ENCODE data around the gene PNMA8C.

PNMA8C gene

GRCh38 chr19:46474211-46474610 is 45.5 kb upstream of the PNMA8C start (continued):
- TF ChIP-seq ZNF560 (tag by site-specific recombination; IDR thresholded peaks at IDR 0.05; ENCODE audit: borderline replicate concordance) (no peak), KLF1 (tag by site-specific recombination; IDR thresholded peaks at IDR 0.05) (no peak), ZNF645 (tag by site-specific recombination; IDR thresholded peaks at IDR 0.05) (no peak), GLIS1 (tag by site-specific recombination; IDR thresholded peaks at IDR 0.05) (no peak)

DNA sequence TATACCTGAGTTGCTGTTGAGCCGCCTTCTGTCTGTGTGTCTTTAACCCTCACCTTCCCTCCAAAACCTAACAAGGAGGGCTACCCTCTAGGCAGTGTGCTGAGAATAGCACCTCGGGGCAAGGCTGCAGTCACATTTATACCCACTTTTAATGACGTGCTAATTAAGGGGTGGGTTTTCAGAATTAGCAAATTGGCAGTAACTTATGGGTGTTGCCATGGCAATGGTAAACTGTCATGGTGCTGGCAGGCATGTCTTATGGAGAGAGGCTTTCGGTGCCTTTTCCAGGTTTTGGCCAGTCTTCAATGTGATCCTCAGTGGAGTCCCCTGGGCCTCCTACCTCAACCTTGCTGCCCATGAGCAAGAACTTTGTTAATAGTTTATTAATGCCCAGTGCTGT is 43.9 kb upstream of the PNMA8C start:
- CTCF ChIA-PET, result interaction anchor here (0.8 to 1.3 kb wide), 2 partner anchors 12 to 70 kb away, joined by 3 to 4 read pairs; no protein-coding TSS in a partner anchor
- POLR2A ChIA-PET, result interaction anchor here (0.6 to 2.0 kb wide), 2 partner anchors 59 to 147 kb away, joined by 3 to 5 read pairs; partner anchors contain the start of gene CCDC8
- no peak for TF ChIP-seq ZNF202 (tag by site-specific recombination; IDR thresholded peaks at IDR 0.05; ENCODE audit: borderline replicate concordance)
- 0 out of 2 replicates have a peak, but pooled peaks have one; percentile 24 for TF ChIP-seq SP7 (tag by site-specific recombination; IDR thresholded peaks at IDR 0.05)
- Histone ChIP-seq H3K36me3 (ENCODE audit: control insufficient read depth in 2 of 2, insufficient read depth in 1 of 2, low read length in 2 of 2) (peaks cover 0 to 17% of the 10 kb centered on the region in 2 experiments; a peak in 1 of 3 replicates), H3K27ac (ENCODE audit: extremely low read depth, low read depth, low read length) (no peak overlapping the region), H3K9me3 (ENCODE audit: control insufficient read depth, insufficient read depth, low read depth, low read length) (no peaks in the 10 kb centered on the region), H3K4me1 (ENCODE audit: control insufficient read depth, insufficient read depth, low read length) (no peaks in the 10 kb centered on the region; the same call in 1 of the 2 replicates), H3K4me3 (ENCODE audit: low read depth, low read length) (no peak overlapping the region)

- Histone ChIP-seq H3K4me3 (ENCODE audit: low read depth, low read length) (no peak overlapping the region; the same call in 1 of the 2 replicates), H3K9me3 (ENCODE audit: control insufficient read depth, insufficient read depth, low read depth, low read length) (no peaks in the 10 kb centered on the region), H3K27ac (ENCODE audit: extremely low read depth, low read depth, low read length) (no peak overlapping the region), H3K4me1 (ENCODE audit: control insufficient read depth, insufficient read depth, low read length) (no peaks in the 10 kb centered on the region; the same call in 1 of the 2 replicates), H3K36me3 (ENCODE audit: control insufficient read depth in 2 of 2, insufficient read depth in 1 of 2, low read length in 2 of 2) (peaks cover 0 to 22% of the 10 kb centered on the region in 2 experiments; a peak in 2 of 3 replicates)
- no peak for TF ChIP-seq ZSCAN18 (tag by site-specific recombination; IDR thresholded peaks at IDR 0.05)
- TF ChIP-seq ZBTB20 (tag by site-specific recombination; IDR thresholded peaks at IDR 0.05), result no peak
- TF ChIP-seq, protein P1, sequence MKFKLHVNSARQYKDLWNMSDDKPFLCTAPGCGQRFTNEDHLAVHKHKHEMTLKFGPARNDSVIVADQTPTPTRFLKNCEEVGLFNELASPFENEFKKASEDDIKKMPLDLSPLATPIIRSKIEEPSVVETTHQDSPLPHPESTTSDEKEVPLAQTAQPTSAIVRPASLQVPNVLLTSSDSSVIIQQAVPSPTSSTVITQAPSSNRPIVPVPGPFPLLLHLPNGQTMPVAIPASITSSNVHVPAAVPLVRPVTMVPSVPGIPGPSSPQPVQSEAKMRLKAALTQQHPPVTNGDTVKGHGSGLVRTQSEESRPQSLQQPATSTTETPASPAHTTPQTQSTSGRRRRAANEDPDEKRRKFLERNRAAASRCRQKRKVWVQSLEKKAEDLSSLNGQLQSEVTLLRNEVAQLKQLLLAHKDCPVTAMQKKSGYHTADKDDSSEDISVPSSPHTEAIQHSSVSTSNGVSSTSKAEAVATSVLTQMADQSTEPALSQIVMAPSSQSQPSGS (tag by site-specific recombination; IDR thresholded peaks at IDR 0.05; ENCODE audit: low read depth), result no peak
- TF ChIP-seq GFI1B (tag by site-specific recombination; IDR thresholded peaks at IDR 0.05), result no peak
- no peak for TF ChIP-seq KLF8 (tag by site-specific recombination; IDR thresholded peaks at IDR 0.05)
- TF ChIP-seq ZNF155 (tag by site-specific recombination; IDR thresholded peaks at IDR 0.05), result no peak
- POLR2A ChIA-PET, result interaction anchor here (0.5 kb wide), 1 partner anchor 71 kb away, joined by 4 read pairs; no protein-coding TSS in a partner anchor
- CTCF ChIA-PET, result interaction anchor here (0.6 to 0.8 kb wide), 2 partner anchors 27 to 69 kb away, joined by 4 to 6 read pairs; no protein-coding TSS in a partner anchor
These were observed 43.2 kb upstream of the PNMA8C start for GRCh38 chr19:46471811-46472543.

DNA sequence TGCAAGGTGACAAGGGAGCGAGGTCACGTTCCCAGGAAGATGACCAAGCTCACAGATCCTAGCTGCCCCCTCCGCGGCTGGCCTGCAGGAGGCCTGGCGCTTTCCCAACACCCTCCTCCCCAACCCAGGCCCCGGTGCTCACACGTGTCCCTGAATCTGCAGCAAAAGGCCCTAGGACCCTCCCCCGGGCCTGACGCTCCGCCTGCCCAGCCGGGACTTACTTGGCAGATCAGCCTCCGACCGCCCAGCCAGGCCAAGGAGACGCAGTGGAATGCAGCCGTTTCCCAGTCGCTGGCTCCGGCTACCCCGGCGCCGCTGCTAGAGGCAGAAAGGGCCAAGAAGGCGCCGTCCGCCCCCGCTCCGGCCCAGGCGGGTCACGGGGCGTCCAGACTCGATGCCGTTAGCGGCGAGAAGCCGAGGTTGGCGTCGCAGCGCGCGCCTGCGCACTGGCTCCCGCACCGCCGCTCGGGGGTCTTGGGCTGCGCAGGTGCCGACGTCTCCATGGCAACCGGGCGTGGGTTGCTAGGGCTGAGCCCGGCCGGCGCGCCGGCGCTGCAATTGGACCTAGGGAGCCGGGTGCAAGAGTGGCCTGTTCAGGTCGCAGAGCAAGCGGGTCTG is 42.5 kb upstream of the PNMA8C start, which contains the start of gene PNMA8A:
Gene PNMA8A (minus strand): TSS at position 448 of the 618 bp plus-strand sequence. CDS start 528 bp downstream, outside the sequence.
- peak within 1 kb of the TSS; percentile 63; the same call in 1 of the 2 replicates for H3K27ac ChIP-seq (ENCODE audit: extremely low read depth, low read depth, low read length)
- H3K4me3 ChIP-seq (ENCODE audit: low read depth, low read length), result peak within 1 kb of the TSS; percentile 55
- H3K9me3 ChIP-seq (ENCODE audit: control insufficient read depth, insufficient read depth, low read depth, low read length), result no peaks in the 10 kb centered on the region
- ChIA-PET POLR2A (interaction anchor here (0.5 kb wide), 1 partner anchor 70 kb away, joined by 4 read pairs; no protein-coding TSS in a partner anchor), CTCF (interaction anchor here (0.8 to 0.9 kb wide), 2 partner anchors 69 to 76 kb away, joined by 4 read pairs; no protein-coding TSS in a partner anchor)
- peaks cover 0 to 29% of the 10 kb centered on the region in 2 experiments; a peak in 2 of 3 replicates for H3K36me3 ChIP-seq (ENCODE audit: control insufficient read depth in 2 of 2, insufficient read depth in 1 of 2, low read length in 2 of 2)
- TF ChIP-seq ZNF510 (tag by site-specific recombination; IDR thresholded peaks at IDR 0.05; ENCODE audit: insufficient replicate concordance), result no peak
- TF ChIP-seq ZIC2 (tag by site-specific recombination; IDR thresholded peaks at IDR 0.05), result no peak
- TF ChIP-seq HOXC10 (CRISPR knock-in tag; IDR thresholded peaks at IDR 0.05), result no peak
- TF ChIP-seq, protein P2, sequence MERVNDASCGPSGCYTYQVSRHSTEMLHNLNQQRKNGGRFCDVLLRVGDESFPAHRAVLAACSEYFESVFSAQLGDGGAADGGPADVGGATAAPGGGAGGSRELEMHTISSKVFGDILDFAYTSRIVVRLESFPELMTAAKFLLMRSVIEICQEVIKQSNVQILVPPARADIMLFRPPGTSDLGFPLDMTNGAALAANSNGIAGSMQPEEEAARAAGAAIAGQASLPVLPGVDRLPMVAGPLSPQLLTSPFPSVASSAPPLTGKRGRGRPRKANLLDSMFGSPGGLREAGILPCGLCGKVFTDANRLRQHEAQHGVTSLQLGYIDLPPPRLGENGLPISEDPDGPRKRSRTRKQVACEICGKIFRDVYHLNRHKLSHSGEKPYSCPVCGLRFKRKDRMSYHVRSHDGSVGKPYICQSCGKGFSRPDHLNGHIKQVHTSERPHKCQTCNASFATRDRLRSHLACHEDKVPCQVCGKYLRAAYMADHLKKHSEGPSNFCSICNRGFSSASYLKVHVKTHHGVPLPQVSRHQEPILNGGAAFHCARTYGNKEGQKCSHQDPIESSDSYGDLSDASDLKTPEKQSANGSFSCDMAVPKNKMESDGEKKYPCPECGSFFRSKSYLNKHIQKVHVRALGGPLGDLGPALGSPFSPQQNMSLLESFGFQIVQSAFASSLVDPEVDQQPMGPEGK (tag by site-specific recombination; IDR thresholded peaks at IDR 0.05), result no peak
- no peak for TF ChIP-seq KLF17 (tag by site-specific recombination; IDR thresholded peaks at IDR 0.05)
- H3K4me1 ChIP-seq (ENCODE audit: control insufficient read depth, insufficient read depth, low read length), result no peaks in the 10 kb centered on the region; the same call in 1 of the 2 replicates

All from HEK293 (cell line).